ENCODE measurements around the gene ALK.

DNA sequence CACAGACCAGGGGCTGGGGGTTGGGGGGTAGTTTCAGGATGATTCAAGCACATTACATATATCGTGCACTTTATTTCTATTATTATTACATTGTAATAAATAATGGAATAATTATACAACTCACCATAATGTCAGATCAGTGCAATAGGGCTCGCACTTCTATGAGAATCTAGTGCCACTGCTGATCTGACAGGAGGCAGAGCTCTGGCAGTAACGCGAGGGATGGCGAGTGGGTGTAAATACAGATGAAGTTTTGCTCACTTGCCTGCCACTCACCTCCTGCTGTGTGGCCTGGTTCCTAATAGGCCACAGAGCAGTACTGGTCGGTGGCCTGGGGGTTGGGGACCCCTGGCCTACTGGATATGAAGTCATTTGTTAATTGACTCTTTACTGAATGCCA is 615.6 kb downstream of the ALK start:
- TF ChIP-seq, protein P1, sequence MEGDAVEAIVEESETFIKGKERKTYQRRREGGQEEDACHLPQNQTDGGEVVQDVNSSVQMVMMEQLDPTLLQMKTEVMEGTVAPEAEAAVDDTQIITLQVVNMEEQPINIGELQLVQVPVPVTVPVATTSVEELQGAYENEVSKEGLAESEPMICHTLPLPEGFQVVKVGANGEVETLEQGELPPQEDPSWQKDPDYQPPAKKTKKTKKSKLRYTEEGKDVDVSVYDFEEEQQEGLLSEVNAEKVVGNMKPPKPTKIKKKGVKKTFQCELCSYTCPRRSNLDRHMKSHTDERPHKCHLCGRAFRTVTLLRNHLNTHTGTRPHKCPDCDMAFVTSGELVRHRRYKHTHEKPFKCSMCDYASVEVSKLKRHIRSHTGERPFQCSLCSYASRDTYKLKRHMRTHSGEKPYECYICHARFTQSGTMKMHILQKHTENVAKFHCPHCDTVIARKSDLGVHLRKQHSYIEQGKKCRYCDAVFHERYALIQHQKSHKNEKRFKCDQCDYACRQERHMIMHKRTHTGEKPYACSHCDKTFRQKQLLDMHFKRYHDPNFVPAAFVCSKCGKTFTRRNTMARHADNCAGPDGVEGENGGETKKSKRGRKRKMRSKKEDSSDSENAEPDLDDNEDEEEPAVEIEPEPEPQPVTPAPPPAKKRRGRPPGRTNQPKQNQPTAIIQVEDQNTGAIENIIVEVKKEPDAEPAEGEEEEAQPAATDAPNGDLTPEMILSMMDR (IDR thresholded peaks at IDR 0.05; ENCODE audit: low read depth, low read length), result no peak
- no peak for TF ChIP-seq POLR2A (IDR thresholded peaks at IDR 0.05; ENCODE audit: extremely low read depth, insufficient read length)
- TF ChIP-seq, protein P2, sequence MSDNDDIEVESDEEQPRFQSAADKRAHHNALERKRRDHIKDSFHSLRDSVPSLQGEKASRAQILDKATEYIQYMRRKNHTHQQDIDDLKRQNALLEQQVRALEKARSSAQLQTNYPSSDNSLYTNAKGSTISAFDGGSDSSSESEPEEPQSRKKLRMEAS (IDR thresholded peaks at IDR 0.05; ENCODE audit: low read depth, low read length), result no peak

Data from NB4 (cell line).